Stimulated activated CD8-positive, alpha-beta memory T cell treated with anti-CD3 and anti-CD28 coated beads, Interleukin-15, amount 100 ng/mL, for 24 hours (primary cell): ENCODE results near the gene SYTL4.

Experiments used
- DNase-seq: peaks from one replicate; pipeline ENCODE4 v3.0.0-alpha.2; 2020; ENCODE audit warnings: low read depth

Gene SYTL4

GRCh38 chrX:100695302-100695701, 36.6 kb downstream of the SYTL4 start:
- DNase-seq = no peak

- no peak for DNase-seq
Measured at GRCh38 chrX:100687546-100687945, 44.4 kb downstream of the SYTL4 start.

GRCh38 chrX:100687128-100687527, 44.8 kb downstream of the SYTL4 start:
- DNase-seq = no peak

GRCh38 chrX:100685997-100686305, 46.0 kb downstream of the SYTL4 start:
- DNase-seq = no peak

- no peak for DNase-seq
Measured at GRCh38 chrX:100685284-100685996, 46.5 kb downstream of the SYTL4 start.

- DNase-seq = no peak
Measured at GRCh38 chrX:100682939-100683338, 49.0 kb downstream of the SYTL4 start.

- no peak for DNase-seq
Measured at GRCh38 chrX:100681599-100681998, 50.3 kb downstream of the SYTL4 start.

GRCh38 chrX:100680756-100681155, 51.2 kb downstream of the SYTL4 start:
- DNase-seq = no peak

- no peak for DNase-seq
Measured at GRCh38 chrX:100677611-100678181, 54.2 kb downstream of the SYTL4 start.

- DNase-seq = no peak
Measured at GRCh38 chrX:100674705-100675104, 57.2 kb downstream of the SYTL4 start.

- DNase-seq = no peak
Measured at GRCh38 chrX:100673397-100673953, 58.4 kb downstream of the SYTL4 start.

- no peak for DNase-seq
Measured at GRCh38 chrX:100672966-100673365, 59.0 kb downstream of the SYTL4 start.

GRCh38 chrX:100663642-100664041, 68.3 kb downstream of the SYTL4 start:
- DNase-seq = no peak

GRCh38 chrX:100662796-100663195, 69.1 kb downstream of the SYTL4 start:
- no peak for DNase-seq

- no peak for DNase-seq
Measured at GRCh38 chrX:100662170-100662569, 69.8 kb downstream of the SYTL4 start.

- no peak for DNase-seq
Measured at GRCh38 chrX:100659431-100660137, 72.3 kb downstream of the SYTL4 start.

- DNase-seq = no peak
Measured at GRCh38 chrX:100658941-100659381, 73.0 kb downstream of the SYTL4 start.

- no peak for DNase-seq
Measured at GRCh38 chrX:100654261-100654660, 77.7 kb downstream of the SYTL4 start.

GRCh38 chrX:100652266-100652665, 79.7 kb downstream of the SYTL4 start:
- no peak for DNase-seq

GRCh38 chrX:100650841-100651240, 81.1 kb downstream of the SYTL4 start:
- DNase-seq = no peak

GRCh38 chrX:100649550-100650356, 82.2 kb downstream of the SYTL4 start:
- DNase-seq = no peak
